OCI-M1 (cell line): ENCODE data around the gene TMEM150C.
"Not testable (repeated sequence)": the region's sequence is repeated elsewhere in the genome, so short reads cannot be mapped to it uniquely, and the experiment has no call there.

ENCODE experiments used
- DNase-seq: peaks from one replicate; lab custom pipeline; 2025; lab: John Stamatoyannopoulos, UW

TMEM150C gene

DNA sequence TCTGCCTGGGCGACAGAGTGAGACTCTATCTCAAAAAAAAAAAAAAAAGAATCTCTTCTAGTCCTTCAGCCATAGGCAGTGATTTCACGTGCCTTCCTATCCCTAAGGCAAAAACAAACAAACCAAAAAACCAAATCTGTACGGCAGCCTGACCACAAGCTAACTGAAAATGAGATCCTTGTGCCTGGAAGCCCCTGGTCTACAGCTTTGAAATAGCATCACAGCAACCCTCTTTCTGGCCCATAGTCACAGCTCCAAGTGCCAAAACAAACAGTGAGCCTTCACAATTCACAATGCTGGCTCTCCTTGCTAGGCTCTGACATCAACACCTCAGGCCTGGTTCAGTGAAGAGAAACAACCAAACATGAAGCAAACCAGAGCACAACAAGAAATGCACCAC, 46.1 kb downstream of the TMEM150C start:
- no peak for DNase-seq

DNA sequence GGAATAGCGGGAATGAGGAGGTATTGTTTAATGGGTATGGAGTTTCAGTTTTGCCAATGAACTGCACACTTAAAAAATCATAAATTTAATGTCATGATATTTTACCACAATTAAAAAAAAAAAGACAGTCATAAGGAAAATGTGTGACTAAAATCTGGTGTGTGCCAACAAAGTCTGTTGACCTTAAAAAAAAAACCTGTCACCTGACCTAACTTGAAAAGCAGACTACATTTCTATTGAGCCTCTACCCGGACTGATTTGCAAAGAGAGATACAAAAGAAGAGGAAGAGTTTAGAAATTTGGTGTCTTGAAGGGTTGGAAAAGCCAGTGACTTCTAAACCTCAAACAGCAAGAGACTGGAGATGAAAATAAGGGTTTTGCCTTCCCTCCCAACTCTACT, 48.4 kb downstream of the TMEM150C start:
- DNase-seq, result no peak

GRCh38 chr4:82510216-82510615, 51.6 kb downstream of the TMEM150C start:
- no peak for DNase-seq

DNA sequence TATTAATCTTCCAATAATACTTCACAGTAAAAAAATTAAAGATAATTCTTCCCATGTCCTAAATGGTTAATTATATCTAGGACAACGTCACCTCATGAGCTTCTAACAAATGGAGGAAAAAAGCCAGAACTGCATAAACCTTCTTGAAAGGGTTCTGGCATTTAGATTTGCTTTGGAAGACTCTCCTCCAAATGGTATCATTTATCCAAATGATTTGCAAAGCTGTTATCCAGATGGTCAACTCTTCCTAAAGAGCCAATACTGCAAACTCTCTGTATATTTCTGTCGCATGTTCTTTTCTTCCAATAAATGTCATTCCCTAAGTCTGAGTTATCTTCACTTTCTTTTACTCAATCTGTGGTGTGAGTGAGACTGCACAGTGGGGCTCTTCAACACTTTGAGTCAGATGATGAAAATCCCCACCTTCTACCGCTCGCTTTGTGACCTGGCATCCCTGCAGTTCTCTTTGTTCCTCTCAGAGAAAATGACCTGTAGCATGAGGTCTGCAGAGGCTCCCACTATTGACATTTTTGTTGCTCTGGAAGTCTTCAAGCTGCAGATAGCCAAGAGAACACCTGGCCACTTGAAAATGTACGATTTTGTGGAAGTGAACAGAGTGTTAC, 52.9 kb downstream of the TMEM150C start:
- no peak for DNase-seq

DNA sequence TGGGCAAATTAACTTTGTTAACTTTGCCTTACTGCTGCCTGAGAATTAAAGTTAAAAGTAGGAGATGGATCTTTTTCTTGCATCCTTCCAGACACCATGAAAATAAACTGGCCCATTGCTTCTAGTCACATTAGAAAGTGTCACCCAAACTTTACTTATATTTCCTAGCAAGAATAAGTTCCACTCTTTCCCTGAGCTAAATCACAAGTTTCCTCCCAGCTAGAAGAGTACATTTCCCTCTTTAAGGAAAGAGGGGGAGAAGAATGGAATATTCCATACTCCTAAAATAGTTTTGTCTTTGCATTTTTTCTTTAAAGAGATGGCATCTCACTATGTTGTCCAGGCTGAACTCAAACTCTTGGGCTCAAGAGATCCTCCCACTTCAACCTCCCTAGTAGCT, 53.8 kb downstream of the TMEM150C start:
- DNase-seq, result no peak

DNA sequence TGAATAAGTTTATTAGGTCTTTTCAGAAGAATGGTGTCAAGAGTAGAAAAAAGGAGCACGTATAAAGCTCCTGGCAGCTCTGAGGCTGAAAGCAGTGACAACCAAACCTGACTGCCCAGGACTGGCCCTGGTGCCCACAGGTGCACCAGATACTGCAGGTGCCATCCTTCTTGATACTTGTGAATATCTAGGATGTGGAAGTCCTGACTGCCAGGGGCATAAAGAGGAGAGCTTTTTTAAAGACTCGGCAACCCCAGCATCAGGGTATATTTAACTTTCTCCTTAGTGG, 60.7 kb downstream of the TMEM150C start:
- DNase-seq, result no peak

DNA sequence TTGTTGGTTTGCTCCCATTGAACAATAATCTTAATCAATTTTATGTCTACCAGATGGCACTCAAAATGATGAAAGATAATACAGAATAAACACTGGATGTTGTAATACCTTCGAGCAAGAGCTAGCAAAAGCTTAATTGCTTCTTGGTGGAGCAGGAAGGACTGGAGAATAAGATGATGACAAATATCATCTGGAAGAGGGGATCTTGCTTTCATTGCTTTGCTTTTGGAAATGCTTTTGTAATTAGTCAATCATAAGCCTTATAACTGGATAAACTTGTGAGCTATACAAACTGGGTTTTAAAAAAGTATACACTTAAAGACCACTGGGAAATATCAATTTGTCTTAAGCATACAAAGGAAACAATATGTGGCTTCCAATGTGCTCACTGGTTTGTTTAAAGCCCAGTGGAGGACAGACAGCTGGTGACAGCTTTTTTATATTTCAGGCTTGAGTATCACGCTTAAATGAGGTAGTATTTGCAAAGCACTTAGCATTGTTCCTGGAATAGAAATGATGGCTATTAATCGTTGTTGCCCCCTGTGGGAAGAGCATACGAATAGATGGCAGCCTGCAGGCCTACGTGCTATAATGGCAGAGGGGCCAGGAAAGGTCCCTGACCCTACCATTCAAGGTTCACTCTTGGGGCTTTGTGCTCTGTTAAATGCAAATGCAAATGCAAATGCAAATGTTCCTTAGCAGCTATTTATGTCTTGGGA, 61.2 kb downstream of the TMEM150C start:
- DNase-seq, result no peak

DNA sequence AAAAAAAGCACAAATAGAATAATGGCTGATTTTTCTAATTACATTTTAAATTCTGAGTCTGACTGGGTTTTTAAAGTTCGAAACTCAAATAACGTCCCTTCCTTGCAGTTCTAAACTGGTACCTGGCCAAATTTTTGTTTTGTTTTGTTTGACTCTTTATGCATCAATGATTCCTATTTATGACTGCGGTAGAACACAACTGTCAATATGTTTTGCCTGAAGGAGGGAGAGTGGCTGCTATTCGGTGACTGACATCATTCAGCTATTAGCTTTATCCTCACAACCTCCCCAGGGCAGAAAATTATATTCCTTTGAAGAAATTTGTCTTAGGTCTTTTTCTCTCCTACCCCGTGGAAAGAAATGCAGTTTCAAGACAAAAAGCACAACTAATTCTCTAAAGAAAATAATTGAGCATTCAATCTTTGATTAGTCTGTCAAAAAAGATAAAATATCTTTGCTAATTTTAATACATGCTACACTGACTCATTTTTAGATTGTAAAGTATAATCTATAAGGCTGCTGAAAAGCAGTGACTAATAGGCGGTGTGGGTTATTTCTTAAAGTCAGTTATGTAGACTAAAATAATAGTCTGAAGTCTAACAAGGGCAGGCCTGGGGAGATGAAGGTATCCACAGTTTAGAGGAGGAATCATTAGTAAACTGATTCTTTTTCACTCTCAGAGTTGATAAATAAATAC, 61.9 kb downstream of the TMEM150C start:
- no peak for DNase-seq

DNA sequence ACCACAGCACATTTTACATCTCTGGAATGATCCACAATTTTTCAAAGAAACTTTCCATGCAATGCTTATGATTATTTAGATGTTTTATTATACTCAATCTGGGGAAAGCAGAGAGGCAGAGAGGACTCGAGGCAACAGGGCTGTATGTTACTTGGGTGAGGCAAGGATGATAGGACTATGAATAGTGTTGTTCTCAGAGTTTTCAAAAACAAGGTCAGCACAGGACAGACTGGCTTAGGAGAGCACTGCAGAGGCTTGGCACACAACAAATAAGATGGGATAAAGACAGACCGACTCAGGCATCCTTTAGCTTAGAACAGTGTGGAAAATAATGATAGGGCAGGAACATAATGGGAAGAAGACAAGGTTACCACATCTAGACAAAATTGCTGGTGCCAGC, 65.4 kb downstream of the TMEM150C start:
- no peak for DNase-seq

DNA sequence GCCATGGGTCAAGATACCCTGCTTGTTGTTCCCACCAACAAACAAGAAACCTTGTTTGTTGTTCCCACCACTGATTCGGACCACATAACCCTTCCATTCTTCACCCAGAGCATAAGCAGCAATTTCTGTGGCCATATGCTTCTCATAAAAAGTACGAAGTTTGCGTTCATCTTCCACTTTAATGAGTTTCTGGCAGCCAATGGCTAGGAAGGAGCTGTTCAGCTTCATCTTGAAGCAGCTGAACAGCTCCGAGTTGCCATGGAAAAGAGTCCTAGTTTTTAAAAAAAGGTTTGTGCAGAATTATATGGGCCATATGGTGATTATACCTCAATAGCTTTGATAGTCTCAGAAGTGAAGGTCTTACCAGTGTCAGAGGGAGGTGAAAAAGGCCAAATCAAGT, 66.1 kb downstream of the TMEM150C start:
- DNase-seq, result no peak

DNA sequence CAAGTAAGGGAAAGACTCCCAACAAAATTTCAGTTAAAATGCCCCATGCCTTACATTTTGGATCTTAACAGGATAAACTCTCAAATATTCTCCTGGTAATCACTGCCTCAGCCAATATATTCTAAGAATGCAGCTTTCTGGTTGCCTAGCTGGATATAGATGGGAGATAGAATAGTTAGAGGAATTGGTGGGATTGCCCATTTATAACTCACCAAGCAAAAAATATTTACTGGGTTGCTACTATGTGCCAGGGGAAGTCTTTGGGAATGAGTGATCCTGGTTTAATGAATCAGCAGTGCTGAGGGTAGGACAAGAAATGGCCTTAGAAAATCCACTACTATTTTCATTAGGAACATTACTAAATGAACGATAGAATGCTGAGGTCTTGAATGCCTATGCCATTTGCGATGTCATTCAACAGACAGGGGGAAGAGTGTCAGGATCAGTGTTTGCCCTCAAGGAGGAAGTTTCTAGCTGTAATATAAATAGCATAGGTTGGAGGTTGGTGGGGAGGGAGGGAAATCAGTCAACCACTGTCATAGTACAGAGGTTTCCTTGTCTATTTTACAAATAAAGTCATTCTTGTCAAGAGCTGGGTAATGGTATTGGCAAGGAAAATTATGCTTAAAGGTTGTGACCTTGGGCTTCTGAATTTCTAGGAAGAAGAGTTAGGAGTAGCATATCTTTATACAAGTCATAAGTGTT, 67.9 kb downstream of the TMEM150C start:
- no peak for DNase-seq

DNA sequence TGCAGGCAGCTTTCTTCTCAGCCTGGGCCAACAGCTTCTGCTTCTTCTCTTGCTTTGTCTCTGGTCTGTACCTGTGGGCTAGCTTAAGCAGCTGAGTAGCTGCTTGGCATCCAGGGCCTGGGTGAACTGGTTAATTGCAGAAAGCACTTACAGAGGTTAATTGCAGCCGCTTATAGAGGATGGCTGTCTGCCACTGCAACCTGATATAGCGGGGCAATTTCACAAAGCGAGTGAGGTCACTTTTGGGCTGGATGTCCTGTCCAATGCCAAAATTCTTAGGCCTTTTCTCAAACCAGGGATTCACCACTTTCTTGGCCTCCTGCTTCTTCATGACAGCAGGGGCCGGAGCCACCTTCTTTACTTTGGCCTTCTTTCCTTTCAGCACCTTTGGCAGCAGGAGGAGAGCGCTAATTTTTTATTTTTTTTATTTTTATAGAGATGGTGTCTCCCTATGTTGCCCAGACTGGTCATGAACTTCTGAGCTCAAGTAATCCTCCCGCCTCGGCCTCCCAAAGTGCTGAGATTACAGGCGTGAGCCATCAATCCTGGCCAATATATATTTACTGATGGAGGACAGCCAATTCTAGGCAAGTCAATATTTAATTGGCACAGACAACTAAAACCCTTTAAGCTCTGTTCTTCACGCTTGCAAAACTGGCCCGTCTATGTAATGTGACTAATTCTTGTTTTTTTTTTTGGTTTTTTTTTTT, 70.4 kb downstream of the TMEM150C start:
- DNase-seq, result no peak

DNA sequence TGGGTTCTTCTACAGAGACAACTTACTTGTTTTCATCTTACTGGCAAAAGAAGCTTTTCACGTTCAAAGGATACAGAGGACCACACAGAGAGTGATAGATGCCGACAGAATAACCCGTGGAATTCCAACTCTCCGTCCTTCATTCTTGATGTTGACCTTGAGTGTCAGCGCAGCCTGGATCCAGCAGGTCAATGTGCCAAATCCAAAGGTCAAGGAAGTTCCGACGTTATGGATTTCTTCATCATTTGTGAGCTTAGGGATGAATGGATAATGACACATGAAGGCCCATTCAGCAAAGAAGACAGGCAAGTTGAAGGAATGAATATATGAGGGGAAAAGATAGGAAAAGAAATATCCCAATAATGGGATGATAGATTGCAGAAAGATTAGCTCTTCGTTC, 71.8 kb downstream of the TMEM150C start:
- no peak for DNase-seq

GRCh38 chr4:82489076-82489475, 72.7 kb downstream of the TMEM150C start:
- no peak for DNase-seq

- no peak for DNase-seq
These were observed 76.6 kb downstream of the TMEM150C start for GRCh38 chr4:82484996-82485783.

DNA sequence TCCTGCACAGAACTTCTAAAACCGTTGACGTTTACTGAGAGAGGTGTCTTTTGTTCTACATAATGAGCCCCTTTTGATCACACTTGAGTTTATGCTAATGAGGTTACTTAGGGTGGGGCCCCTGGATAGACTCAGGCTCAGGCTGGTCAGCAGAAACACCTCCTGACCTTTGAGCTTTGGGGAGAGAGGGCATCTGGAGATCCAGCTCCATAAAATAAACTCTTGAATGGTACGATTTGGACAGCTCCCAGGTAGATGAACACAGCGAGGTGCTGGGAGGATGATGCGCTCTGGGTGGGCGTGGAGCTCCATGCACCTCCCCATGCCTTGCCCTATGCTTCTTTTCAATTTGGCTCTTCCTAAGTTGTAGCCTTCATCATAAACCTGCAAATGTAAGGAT, 79.4 kb downstream of the TMEM150C start:
- DNase-seq, result no peak

- DNase-seq, result no peak
These were observed 80.3 kb downstream of the TMEM150C start for GRCh38 chr4:82481506-82481840.

GRCh38 chr4:82480771-82481505, 80.8 kb downstream of the TMEM150C start:
- DNase-seq, result no peak

DNA sequence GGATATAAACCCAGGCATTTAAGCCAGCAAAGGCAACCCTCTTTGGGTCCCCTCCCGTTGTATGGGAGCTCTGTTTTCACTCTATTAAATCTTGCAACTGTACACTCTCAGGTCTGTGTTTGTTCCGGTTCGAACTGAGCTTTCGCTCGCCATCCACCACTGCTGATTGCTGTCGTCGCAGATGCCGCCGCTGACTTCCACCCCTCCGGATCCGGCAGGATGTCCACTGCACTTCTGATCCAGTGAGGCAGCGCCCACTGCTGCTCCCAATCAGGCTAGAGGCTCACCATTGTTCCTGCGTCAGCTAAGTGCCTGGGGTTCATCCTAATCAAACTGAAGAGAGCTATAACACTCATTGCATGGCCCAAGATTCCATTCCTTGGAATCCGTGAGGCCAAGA, 82.2 kb downstream of the TMEM150C start:
- no peak for DNase-seq

DNA sequence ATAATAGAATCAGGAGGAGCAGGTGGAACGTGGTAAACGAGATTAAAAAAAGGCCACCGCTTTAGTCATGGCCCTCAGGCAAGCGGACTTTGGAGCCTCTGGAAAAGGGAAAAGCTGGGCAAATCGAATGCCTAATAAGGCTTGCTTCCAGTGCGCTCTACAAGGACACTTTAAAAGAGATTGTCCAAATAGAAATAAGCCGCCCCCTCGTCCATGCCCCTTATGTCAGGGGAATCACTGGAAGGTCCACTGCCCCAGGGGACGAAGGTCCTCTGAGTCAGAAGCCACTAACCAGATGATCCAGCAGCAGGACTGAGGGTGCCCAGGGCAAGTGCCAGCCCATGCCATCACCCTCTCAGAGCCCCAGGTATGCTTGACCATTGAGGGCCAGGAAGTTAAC, 84.3 kb downstream of the TMEM150C start:
- DNase-seq, result not testable (repeated sequence)

DNA sequence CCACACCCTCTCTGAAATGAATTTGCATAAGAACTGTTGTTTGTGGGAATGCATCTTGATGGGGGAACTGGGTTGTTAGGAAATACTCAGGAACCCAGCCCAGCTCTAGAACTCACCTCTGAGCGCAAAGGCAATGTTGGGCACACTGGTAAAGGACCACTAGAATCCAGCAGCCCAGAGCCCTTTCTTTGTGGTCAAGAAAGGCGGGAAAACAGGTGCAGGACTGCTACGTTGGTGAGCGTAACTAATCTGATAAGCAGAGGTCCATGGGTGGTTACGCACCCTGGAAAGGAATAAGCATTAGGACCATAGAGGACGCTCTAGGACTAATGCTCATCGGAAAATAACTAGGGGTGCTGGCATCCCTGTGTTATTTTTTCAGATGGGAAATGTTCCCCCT, 85.9 kb downstream of the TMEM150C start:
- DNase-seq, result not testable (repeated sequence)
